K562 (cell line): Measurements from ENCODE around the gene HPCAL1. TPM values are rescaled to one million over a fixed set of nuclear protein-coding genes. Genes with fewer than 3 reads are reported as not detected.

ENCODE experiments used
- ASH1L ChIP-seq: fragments of 450-650 bp; IDR thresholded peaks from 2 replicates; pipeline ENCODE4 v1.6.1; 2018; ENCODE audit warnings: borderline replicate concordance, mild to moderate bottlenecking, low read depth; ENCODE audit not compliant: partially characterized antibody
- ATF6 ChIP-seq: sonication (generic); formaldehyde crosslinking; IDR thresholded peaks from 2 replicates; pipeline ENCODE4 v1.4.0; 2020; ENCODE audit warnings: mild to moderate bottlenecking, missing genetic modification reagents
- BHLHE40 ChIP-seq: IDR thresholded peaks from 2 replicates; pipeline ENCODE4 v1.6.1; 2011; ENCODE audit warnings: low read length, improper control_type of control experiment
- CAMTA2 ChIP-seq: fragments of 250-450 bp; sonication (Bioruptor Pico); conservative IDR thresholded peaks from 2 replicates; pipeline ENCODE4 v1.5.1; 2022
- EHMT2 ChIP-seq: fragments of 450-650 bp; IDR thresholded peaks from 2 replicates; pipeline ENCODE4 v1.6.1; 2018; ENCODE audit warnings: antibody characterized with exemption
- ELF1 ChIP-seq: fragments of 200-800 bp; sonication (Bioruptor generic); IDR thresholded peaks from 2 replicates; pipeline ENCODE4 v1.6.1; 2016; ENCODE audit warnings: missing genetic modification characterization, missing compliant biosample characterization
- EZH2 ChIP-seq: IDR thresholded peaks from 2 replicates; pipeline ENCODE4 v1.6.1; 2012; ENCODE audit warnings: low read depth, mild to moderate bottlenecking, inconsistent platforms, low read length, borderline replicate concordance
- FOXK2 ChIP-seq, 2 experiments: fragments of 450-650 bp; IDR thresholded peaks in 1 of 2; conservative IDR thresholded peaks in 1 of 2; 2 replicates each; pipeline ENCODE4 v1.6.1; 2016; ENCODE audit warnings: low read depth in 2 of 2, mild to moderate bottlenecking in 1 of 2
- KDM1A ChIP-seq, 2 experiments: fragments of 450-650 bp; IDR thresholded peaks; 2 replicates each; pipeline ENCODE4 v1.6.1; 2016; ENCODE audit warnings: mild to moderate bottlenecking in 2 of 2
- KDM5B ChIP-seq: fragments of 200-600 bp; sonication (generic); IDR thresholded peaks from 2 replicates; pipeline ENCODE4 v1.6.1; 2012; ENCODE audit warnings: low read depth, mild to moderate bottlenecking, moderate library complexity, low read length, control low read depth, inconsistent platforms; ENCODE audit not compliant: insufficient replicate concordance
- KLF13 ChIP-seq: fragments of 450-650 bp; IDR thresholded peaks from 2 replicates; pipeline ENCODE4 v1.6.1; 2016; ENCODE audit warnings: missing genetic modification characterization, low read depth, mild to moderate bottlenecking, missing compliant biosample characterization, moderate library complexity, borderline replicate concordance
- MAZ ChIP-seq, 2 experiments: fragments of 450-650 bp in 1 of 2; sonication (generic) in 1 of 2; formaldehyde crosslinking; IDR thresholded peaks in 1 of 2; conservative IDR thresholded peaks in 1 of 2; 2 replicates each; pipeline versions ENCODE4 v1.4.0 to v1.5.0; 2020; ENCODE audit warnings: mild to moderate bottlenecking in 1 of 2, missing genetic modification reagents in 1 of 2
- MBD2 ChIP-seq: sonication (generic); IDR thresholded peaks from 2 replicates; pipeline ENCODE4 v1.6.1; 2016; ENCODE audit warnings: low read depth, borderline replicate concordance
- MTA3 ChIP-seq: fragments of 450-650 bp; formaldehyde crosslinking; IDR thresholded peaks from 2 replicates; pipeline ENCODE4 v1.6.1; 2017; ENCODE audit warnings: mild to moderate bottlenecking, borderline replicate concordance
- NONO ChIP-seq, 2 experiments: fragments of 200-400 bp in 1 of 2; fragments of 450-650 bp in 1 of 2; formaldehyde crosslinking in 1 of 2; IDR thresholded peaks; 2 replicates each; pipeline ENCODE4 v1.6.1; 2017; ENCODE audit warnings: low read depth in 2 of 2, mild to moderate bottlenecking in 2 of 2, moderate library complexity in 2 of 2, low read length in 1 of 2
- RHOXF2B ChIP-seq: fragments of 250-450 bp; sonication (Bioruptor Pico); conservative IDR thresholded peaks from 2 replicates; pipeline ENCODE4 v1.5.1; 2021
- SAFB2 ChIP-seq: fragments of 200-400 bp; formaldehyde crosslinking; IDR thresholded peaks from 2 replicates; pipeline ENCODE4 v1.6.1; 2018; ENCODE audit warnings: borderline replicate concordance, low read length, low read depth, moderate library complexity; ENCODE audit not compliant: severe bottlenecking
- SLC30A9 ChIP-seq: fragments of 250-450 bp; sonication (Bioruptor Pico); IDR thresholded peaks from 2 replicates; pipeline ENCODE4 v1.8.0; 2022; ENCODE audit warnings: mild to moderate bottlenecking, moderate library complexity
- SMARCA5 ChIP-seq: fragments of 450-650 bp; IDR thresholded peaks from 2 replicates; pipeline ENCODE4 v1.6.1; 2016
- SREBF2 ChIP-seq: sonication (generic); formaldehyde crosslinking; IDR thresholded peaks from 2 replicates; pipeline ENCODE4 v1.4.0; 2020; ENCODE audit warnings: mild to moderate bottlenecking, missing genetic modification reagents
- ZNF140 ChIP-seq: fragments of 250-450 bp; sonication (Bioruptor Pico); IDR thresholded peaks from 2 replicates; pipeline ENCODE4 v1.8.0; 2021; ENCODE audit warnings: moderate library complexity, mild to moderate bottlenecking, inconsistent platforms
- polyA plus RNA-seq, 8 experiments: library from polyadenylated mRNA; depleted of rRNA in 4 of 8; stranded (reverse) in 5 of 8; unstranded in 3 of 8; fragments of >200 nt; fragmentation: Nextera tagmentation in 2 of 8; fragmentation: Illumina TruSeq in 1 of 8; extraction: Ambion mirVana in 2 of 8; extraction: Trizol in 1 of 8; gene quantifications; 2 replicates each; pipeline versions ENCODE4 v1.2.1 to v1.2.3, GENCODE V29; 2011 to 2014; ENCODE audit warnings: inconsistent platforms in 1 of 8, missing spikeins in 1 of 8
- total RNA-seq, 7 experiments: library from RNA; depleted of rRNA in 6 of 7; stranded (reverse); fragments of >200 nt in 6 of 7; fragmentation: Illumina TruSeq in 2 of 7; extraction: Trizol in 2 of 7; gene quantifications; 2 replicates each; pipeline versions ENCODE4 v1.2.1 to v1.2.3, GENCODE V29; 2011 to 2021; ENCODE audit warnings: low replicate concordance in 1 of 7
- TF ChIP-seq, protein P1 (sequence below): sonication (generic); formaldehyde crosslinking; IDR thresholded peaks from 2 replicates; pipeline ENCODE4 v1.8.0; 2022; ENCODE audit warnings: mild to moderate bottlenecking, missing genetic modification reagents
- TF ChIP-seq, protein P2 (sequence below): fragments of 250-450 bp; sonication (Bioruptor Pico); IDR thresholded peaks from 2 replicates; pipeline ENCODE4 v1.5.0; 2021; ENCODE audit warnings: mild to moderate bottlenecking, borderline replicate concordance

HPCAL1 gene
- total and polyA plus RNA-seq, 9 of the 15 experiments (the other 6 are each of a cell fraction or from before 2014, with no cell fraction given): 2.7 to 65.5 (median 23.9) TPM

GRCh38 chr2:10392951-10393639 lies 90.4 kb downstream of the HPCAL1 start (continued):
- TF ChIP-seq, protein P1, sequence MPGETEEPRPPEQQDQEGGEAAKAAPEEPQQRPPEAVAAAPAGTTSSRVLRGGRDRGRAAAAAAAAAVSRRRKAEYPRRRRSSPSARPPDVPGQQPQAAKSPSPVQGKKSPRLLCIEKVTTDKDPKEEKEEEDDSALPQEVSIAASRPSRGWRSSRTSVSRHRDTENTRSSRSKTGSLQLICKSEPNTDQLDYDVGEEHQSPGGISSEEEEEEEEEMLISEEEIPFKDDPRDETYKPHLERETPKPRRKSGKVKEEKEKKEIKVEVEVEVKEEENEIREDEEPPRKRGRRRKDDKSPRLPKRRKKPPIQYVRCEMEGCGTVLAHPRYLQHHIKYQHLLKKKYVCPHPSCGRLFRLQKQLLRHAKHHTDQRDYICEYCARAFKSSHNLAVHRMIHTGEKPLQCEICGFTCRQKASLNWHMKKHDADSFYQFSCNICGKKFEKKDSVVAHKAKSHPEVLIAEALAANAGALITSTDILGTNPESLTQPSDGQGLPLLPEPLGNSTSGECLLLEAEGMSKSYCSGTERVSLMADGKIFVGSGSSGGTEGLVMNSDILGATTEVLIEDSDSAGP: no peak
- no peak for TF ChIP-seq ELF1
- no peak for TF ChIP-seq ZNF140 (CRISPR knock-in tag)
- TF ChIP-seq CAMTA2: no peak
- no peak for TF ChIP-seq SLC30A9 (CRISPR knock-in tag)
- TF ChIP-seq ATF6 (CRISPR knock-in tag): no peak
- no peak; the same call in 1 of the 2 replicates for TF ChIP-seq MTA3
- no peak for TF ChIP-seq SAFB2
- no peak for TF ChIP-seq NONO (IDR thresholded peaks at IDR 0.05; ENCODE audit: low read depth in 2 of 2, low read length in 1 of 2)
- no peak for TF ChIP-seq MBD2
- no peak for TF ChIP-seq EHMT2
- no peak for TF ChIP-seq ASH1L
- TF ChIP-seq MAZ (CRISPR knock-in tag; conservative IDR thresholded peaks at IDR 0.05 in 1 of 2, IDR thresholded peaks at IDR 0.05 in 1 of 2): no peak
- no peak for TF ChIP-seq RHOXF2B
- no peak for TF ChIP-seq SMARCA5
- no peak for TF ChIP-seq EZH2
- no peak for TF ChIP-seq SREBF2 (CRISPR knock-in tag)
- TF ChIP-seq, protein P2, sequence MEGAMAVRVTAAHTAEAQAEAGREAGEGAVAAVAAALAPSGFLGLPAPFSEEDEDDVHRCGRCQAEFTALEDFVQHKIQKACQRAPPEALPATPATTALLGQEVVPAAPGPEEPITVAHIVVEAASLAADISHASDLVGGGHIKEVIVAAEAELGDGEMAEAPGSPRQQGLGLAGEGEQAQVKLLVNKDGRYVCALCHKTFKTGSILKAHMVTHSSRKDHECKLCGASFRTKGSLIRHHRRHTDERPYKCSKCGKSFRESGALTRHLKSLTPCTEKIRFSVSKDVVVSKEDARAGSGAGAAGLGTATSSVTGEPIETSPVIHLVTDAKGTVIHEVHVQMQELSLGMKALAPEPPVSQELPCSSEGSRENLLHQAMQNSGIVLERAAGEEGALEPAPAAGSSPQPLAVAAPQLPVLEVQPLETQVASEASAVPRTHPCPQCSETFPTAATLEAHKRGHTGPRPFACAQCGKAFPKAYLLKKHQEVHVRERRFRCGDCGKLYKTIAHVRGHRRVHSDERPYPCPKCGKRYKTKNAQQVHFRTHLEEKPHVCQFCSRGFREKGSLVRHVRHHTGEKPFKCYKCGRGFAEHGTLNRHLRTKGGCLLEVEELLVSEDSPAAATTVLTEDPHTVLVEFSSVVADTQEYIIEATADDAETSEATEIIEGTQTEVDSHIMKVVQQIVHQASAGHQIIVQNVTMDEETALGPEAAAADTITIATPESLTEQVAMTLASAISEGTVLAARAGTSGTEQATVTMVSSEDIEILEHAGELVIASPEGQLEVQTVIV (CRISPR knock-in tag): no peak
- TF ChIP-seq KLF13 (tag): no peak
- TF ChIP-seq FOXK2 (conservative IDR thresholded peaks at IDR 0.05 in 1 of 2, IDR thresholded peaks at IDR 0.05 in 1 of 2; ENCODE audit: low read depth in 2 of 2): no peak
- TF ChIP-seq KDM1A (IDR thresholded peaks at IDR 0.05): peak; percentile 86 to 88
- peak; percentile 47; the same call in 1 of the 2 replicates for TF ChIP-seq BHLHE40
- no peak for TF ChIP-seq KDM5B
